ENCODE measurements around the gene CACTIN.

DNA sequence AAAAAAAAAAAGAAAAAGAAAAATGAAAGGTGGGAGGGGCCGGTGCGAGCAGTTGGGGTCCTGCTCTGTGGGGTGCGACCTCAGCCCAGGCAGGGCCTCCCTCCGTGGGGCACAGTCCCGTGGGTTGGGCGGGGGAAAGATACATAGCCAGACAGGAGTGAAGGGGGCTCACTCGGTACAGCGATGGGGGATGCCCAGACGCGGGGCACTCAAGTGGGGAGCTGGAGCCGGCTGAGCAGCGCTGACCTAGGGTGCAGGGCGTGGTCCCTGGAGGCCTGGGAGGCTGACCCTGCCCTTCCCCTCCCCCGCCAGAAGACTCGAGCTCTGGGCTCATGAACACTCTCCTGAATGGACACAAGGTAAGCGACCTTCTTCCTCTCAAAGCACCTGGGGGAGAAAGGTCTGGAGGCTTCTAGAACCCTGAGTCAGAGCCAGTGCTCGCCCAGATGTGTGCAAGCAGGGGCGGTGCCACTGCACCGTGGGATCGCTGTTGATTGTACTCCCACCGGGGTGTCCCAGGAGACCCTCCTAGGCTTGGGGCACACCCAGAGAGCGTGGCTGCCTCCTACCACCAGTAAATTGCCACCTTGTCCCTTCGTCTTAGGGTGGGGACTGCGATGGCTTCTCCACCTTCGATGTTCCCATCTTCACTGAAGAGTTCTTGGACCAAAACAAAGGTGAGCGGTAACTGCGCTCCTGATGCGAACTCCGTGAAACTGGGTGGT lies 50.5 kb downstream of the CACTIN start:
- TF ChIP-seq, protein P1, sequence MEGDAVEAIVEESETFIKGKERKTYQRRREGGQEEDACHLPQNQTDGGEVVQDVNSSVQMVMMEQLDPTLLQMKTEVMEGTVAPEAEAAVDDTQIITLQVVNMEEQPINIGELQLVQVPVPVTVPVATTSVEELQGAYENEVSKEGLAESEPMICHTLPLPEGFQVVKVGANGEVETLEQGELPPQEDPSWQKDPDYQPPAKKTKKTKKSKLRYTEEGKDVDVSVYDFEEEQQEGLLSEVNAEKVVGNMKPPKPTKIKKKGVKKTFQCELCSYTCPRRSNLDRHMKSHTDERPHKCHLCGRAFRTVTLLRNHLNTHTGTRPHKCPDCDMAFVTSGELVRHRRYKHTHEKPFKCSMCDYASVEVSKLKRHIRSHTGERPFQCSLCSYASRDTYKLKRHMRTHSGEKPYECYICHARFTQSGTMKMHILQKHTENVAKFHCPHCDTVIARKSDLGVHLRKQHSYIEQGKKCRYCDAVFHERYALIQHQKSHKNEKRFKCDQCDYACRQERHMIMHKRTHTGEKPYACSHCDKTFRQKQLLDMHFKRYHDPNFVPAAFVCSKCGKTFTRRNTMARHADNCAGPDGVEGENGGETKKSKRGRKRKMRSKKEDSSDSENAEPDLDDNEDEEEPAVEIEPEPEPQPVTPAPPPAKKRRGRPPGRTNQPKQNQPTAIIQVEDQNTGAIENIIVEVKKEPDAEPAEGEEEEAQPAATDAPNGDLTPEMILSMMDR (IDR thresholded peaks at IDR 0.05; ENCODE audit: insufficient read depth, low read depth, low read length): no peak
- TF ChIP-seq EZH2 (IDR thresholded peaks at IDR 0.05; ENCODE audit: insufficient read depth, low read length): no peak

Data from astrocyte (in vitro differentiated cells and primary cell).